ENCODE measurements around the gene LSM11. TPM values are rescaled to one million over a fixed set of nuclear protein-coding genes. Genes with fewer than 3 reads are reported as not detected.

LSM11 gene
- 3.9 and 5.5 TPM in 2 replicates for total RNA-seq

GRCh38 chr5:157743163-157744050, at the start of gene LSM11:
LSM11 (plus strand) TSS chr5:157743712; CDS start chr5:157743751, 39 bp downstream.

GRCh38 chr5:157731272-157732129, 12.0 kb upstream of the LSM11 start, which contains the start of gene THG1L:
THG1L (plus strand) TSS chr5:157731420; CDS start chr5:157731441, 21 bp downstream.

Small RNA genes lying within 50 kb of the gene (small RNA-seq; reads per million reads assigned to genes)
- gene AC026407.1 (not detected), gene RNU6-260P (not detected)

Other genes with a start within 250 kb of the LSM11 start
- gene ADAM19, start 167.9 kb upstream of the LSM11 start, total RNA-seq = 3.1 and 6.3 TPM in 2 replicates
- under 0.01 TPM in 1 of 2 replicates, not detected in the other for gene SOX30, start 91.3 kb upstream of the LSM11 start, total RNA-seq
- not detected in 2 replicates for gene C5orf52, start 72.2 kb upstream of the LSM11 start, total RNA-seq
- gene THG1L, start 12.3 kb upstream of the LSM11 start, total RNA-seq = 18.9 and 21.6 TPM in 2 replicates
- 83.0 and 97.1 TPM in 2 replicates for gene CLINT1, start 115.4 kb downstream of the LSM11 start, total RNA-seq